H1 (cell line): ENCODE data around the gene F2RL2. TPM values are rescaled to one million over a fixed set of nuclear protein-coding genes. Genes with fewer than 3 reads are reported as not detected.

Source experiments
- CTCF ChIA-PET: fragments of 300-600 bp; sonication (Branson Sonifier 250); formaldehyde crosslinking; loops from one replicate; lab custom pipeline; 2021; ENCODE audit not compliant: partially characterized antibody; lab: Charles Lee
- POLR2A ChIA-PET: fragments of 300-600 bp; sonication (Branson Sonifier 250); formaldehyde crosslinking; loops from one replicate; lab custom pipeline; 2021; ENCODE audit warnings: inconsistent platforms; ENCODE audit not compliant: partially characterized antibody; lab: Charles Lee
- DNase-seq, 2 experiments: peaks; one replicate each; pipeline versions ENCODE4 v3.0.0 to v3.0.0-alpha.2; 2010 to 2022; ENCODE audit warnings: low spot score in 2 of 2, low read depth in 1 of 2, mixed read lengths in 1 of 2
- FAIRE-seq: peaks from 2 replicates; lab custom pipeline; 2011; peaks lifted over from hg19 to GRCh38; lab: Jason Lieb, UNC
- H2AFZ ChIP-seq: 2 replicates; pipeline ENCODE4 v1.8.1; 2012; ENCODE audit warnings: low read length, inconsistent platforms
- H2AK5ac ChIP-seq: 2 replicates; pipeline ENCODE4 v1.6.1; 2013; ENCODE audit warnings: low read depth, low read length
- H2BK120ac ChIP-seq: replicated peaks from 2 replicates; pipeline ENCODE3; 2013; ENCODE audit warnings: low read depth, low read length, inconsistent platforms
- H2BK12ac ChIP-seq: 2 replicates; pipeline ENCODE4 v1.6.1; 2013; ENCODE audit warnings: low read depth, low read length
- H2BK15ac ChIP-seq: 2 replicates; pipeline ENCODE4 v1.6.1; 2013; ENCODE audit warnings: low read length
- H2BK20ac ChIP-seq: 2 replicates; pipeline ENCODE4 v1.6.1; 2013; ENCODE audit warnings: low read length
- H2BK5ac ChIP-seq: 2 replicates; pipeline ENCODE4 v1.6.1; 2013; ENCODE audit warnings: low read depth, low read length
- H3K14ac ChIP-seq: 2 replicates; pipeline ENCODE4 v1.6.1; 2013; ENCODE audit warnings: inconsistent platforms; ENCODE audit not compliant: insufficient read length
- H3K18ac ChIP-seq: 2 replicates; pipeline ENCODE4 v1.6.1; 2013; ENCODE audit warnings: low read length; ENCODE audit errors: extremely low read depth
- H3K23ac ChIP-seq: 2 replicates; pipeline ENCODE4 v1.6.1; 2013; ENCODE audit warnings: inconsistent platforms; ENCODE audit not compliant: insufficient read length
- H3K23me2 ChIP-seq: 2 replicates; pipeline ENCODE4 v1.6.1; 2013; ENCODE audit warnings: low read depth, low read length
- H3K27ac ChIP-seq: 2 replicates; pipeline ENCODE4 v1.6.1; 2011; ENCODE audit warnings: low read depth, low read length, inconsistent platforms
- H3K27me3 ChIP-seq, 4 experiments: replicated peaks in 1 of 4; 1 replicate in 1 of 4; 2 replicates in 3 of 4; pipeline versions ENCODE4 v1.6.1 to v1.8.1; 2011 to 2013; ENCODE audit warnings: low read length in 3 of 4, mild to moderate bottlenecking in 3 of 4, inconsistent platforms in 2 of 4, mixed read lengths in 2 of 4, moderate library complexity in 1 of 4; ENCODE audit not compliant: control insufficient read depth in 3 of 4, insufficient read depth in 3 of 4; ENCODE audit errors: extremely low read depth in 1 of 4
- H3K36me3 ChIP-seq, 4 experiments: 2 replicates each; pipeline versions ENCODE4 v1.6.1 to v1.8.1; 2011 to 2013; ENCODE audit warnings: mild to moderate bottlenecking in 4 of 4, low read length in 3 of 4, moderate library complexity in 2 of 4, control low read depth in 1 of 4, inconsistent platforms in 1 of 4; ENCODE audit not compliant: insufficient read depth in 4 of 4, control insufficient read depth in 2 of 4
- H3K4ac ChIP-seq: replicated peaks from 2 replicates; pipeline ENCODE3; 2013; ENCODE audit warnings: low read length, low read depth, mixed read lengths, inconsistent platforms; ENCODE audit not compliant: insufficient read length
- H3K4me1 ChIP-seq, 4 experiments: replicated peaks in 1 of 4; 1 replicate in 1 of 4; 2 replicates in 3 of 4; pipeline versions ENCODE4 v1.6.1 to v1.8.1; 2011 to 2013; ENCODE audit warnings: low read length in 3 of 4, inconsistent platforms in 2 of 4, mixed read lengths in 1 of 4; ENCODE audit not compliant: insufficient read depth in 4 of 4, control insufficient read depth in 3 of 4
- H3K4me2 ChIP-seq, 2 experiments: 2 replicates each; pipeline versions ENCODE4 v1.6.1 to v1.8.1; 2011 to 2013; ENCODE audit warnings: low read depth in 2 of 2, low read length in 2 of 2, control low read depth in 1 of 2, inconsistent platforms in 1 of 2, mild to moderate bottlenecking in 1 of 2; ENCODE audit not compliant: insufficient read depth in 1 of 2
- H3K4me3 ChIP-seq, 4 experiments: fragments of 200-600, 300-600 bp in 1 of 4; sonication (generic), shearing (Covaris generic), sonication (Bioruptor Twin) in 1 of 4; 2 replicates each; pipeline versions ENCODE4 v1.5.1 to v1.8.1; 2011 to 2016; ENCODE audit warnings: low read length in 4 of 4, low read depth in 3 of 4, control low read depth in 2 of 4, inconsistent platforms in 2 of 4, mild to moderate bottlenecking in 2 of 4, mixed read lengths in 1 of 4, moderate library complexity in 1 of 4; ENCODE audit not compliant: insufficient read depth in 2 of 4; ENCODE audit errors: extremely low read depth in 1 of 4
- H3K56ac ChIP-seq: replicated peaks from 2 replicates; pipeline ENCODE3; 2013; ENCODE audit warnings: low read depth, mild to moderate bottlenecking, mixed read lengths, low read length, inconsistent platforms; ENCODE audit not compliant: insufficient read length
- H3K79me1 ChIP-seq: 2 replicates; pipeline ENCODE4 v1.6.1; 2013; ENCODE audit warnings: low read depth, low read length, control low read depth
- H3K79me2 ChIP-seq, 2 experiments: 2 replicates each; pipeline versions ENCODE4 v1.6.1 to v1.8.1; 2012 to 2013; ENCODE audit warnings: low read length in 2 of 2, mild to moderate bottlenecking in 2 of 2, inconsistent platforms in 1 of 2; ENCODE audit not compliant: insufficient read depth in 2 of 2, control insufficient read depth in 1 of 2
- H3K9ac ChIP-seq, 4 experiments: replicated peaks in 1 of 4; 1 replicate in 1 of 4; 2 replicates in 3 of 4; pipeline versions ENCODE4 v1.6.1 to v1.8.1; 2011 to 2013; ENCODE audit warnings: low read depth in 3 of 4, low read length in 3 of 4, control low read depth in 2 of 4, mild to moderate bottlenecking in 2 of 4, moderate library complexity in 2 of 4, inconsistent platforms in 1 of 4; ENCODE audit errors: extremely low read depth in 1 of 4
- H3K9me3 ChIP-seq, 2 experiments: 2 replicates each; pipeline versions ENCODE4 v1.6.1 to v1.8.1; 2012 to 2013; ENCODE audit warnings: mild to moderate bottlenecking in 2 of 2, moderate library complexity in 2 of 2, control low read depth in 1 of 2, inconsistent platforms in 1 of 2, low read depth in 1 of 2, low read length in 1 of 2, mixed read lengths in 1 of 2; ENCODE audit not compliant: insufficient read depth in 2 of 2
- H4K20me1 ChIP-seq, 2 experiments: replicated peaks in 1 of 2; 2 replicates each; pipeline versions ENCODE3 to v1.8.1; 2011 to 2013; ENCODE audit warnings: inconsistent platforms in 2 of 2, low read length in 2 of 2, mild to moderate bottlenecking in 1 of 2; ENCODE audit not compliant: insufficient read depth in 2 of 2, control insufficient read depth in 1 of 2
- H4K5ac ChIP-seq: 2 replicates; pipeline ENCODE4 v1.6.1; 2013; ENCODE audit warnings: low read length, low read depth, mixed read lengths, inconsistent platforms; ENCODE audit not compliant: insufficient read length
- H4K8ac ChIP-seq: 2 replicates; pipeline ENCODE4 v1.8.0; 2013; ENCODE audit warnings: mild to moderate bottlenecking, moderate library complexity, low read length, inconsistent platforms; ENCODE audit not compliant: insufficient read depth; ENCODE audit errors: extremely low read depth
- H4K91ac ChIP-seq: replicated peaks from 2 replicates; pipeline ENCODE3; 2013; ENCODE audit warnings: low read length, mixed read lengths, inconsistent platforms; ENCODE audit not compliant: insufficient read length
- ASH2L ChIP-seq: fragments of 200-600, 300-600 bp; sonication (generic); IDR thresholded peaks from one replicate; pipeline ENCODE4 v1.7.1; 2017; ENCODE audit warnings: low read length
- CEBPB ChIP-seq: IDR thresholded peaks from 2 replicates; pipeline ENCODE4 v1.6.1; 2012; ENCODE audit warnings: low read depth, low read length
- CTBP2 ChIP-seq: IDR thresholded peaks from 2 replicates; pipeline ENCODE4 v1.7.0; 2011; ENCODE audit warnings: borderline replicate concordance, mild to moderate bottlenecking, moderate library complexity, mixed read lengths, low read length; ENCODE audit not compliant: insufficient read depth, insufficient read length
- KDM4A ChIP-seq: IDR thresholded peaks from one replicate; pipeline ENCODE4 v1.7.1; 2012; ENCODE audit warnings: low read depth, mild to moderate bottlenecking, moderate library complexity, low read length, inconsistent platforms; ENCODE audit not compliant: severe bottlenecking
- NRF1 ChIP-seq: IDR thresholded peaks from 2 replicates; pipeline ENCODE4 v1.6.1; 2011; ENCODE audit warnings: mild to moderate bottlenecking, low read depth, low read length, improper control_type of control experiment
- SIN3A ChIP-seq, 2 experiments: IDR thresholded peaks in 1 of 2; conservative IDR thresholded peaks in 1 of 2; 2 replicates each; pipeline ENCODE4 v1.6.1; 2011 to 2012; ENCODE audit warnings: low read length in 2 of 2, improper control_type of control experiment in 1 of 2, low read depth in 1 of 2, mild to moderate bottlenecking in 1 of 2
- SIRT6 ChIP-seq: IDR thresholded peaks from one replicate; pipeline ENCODE4 v1.7.1; 2012; ENCODE audit warnings: low read length, inconsistent platforms
- SRF ChIP-seq: IDR thresholded peaks from 2 replicates; pipeline ENCODE4 v1.6.1; 2011; ENCODE audit warnings: mild to moderate bottlenecking, low read depth, low read length, moderate library complexity
- TAF1 ChIP-seq: IDR thresholded peaks from 2 replicates; pipeline ENCODE4 v1.6.1; 2011; ENCODE audit warnings: mild to moderate bottlenecking, low read depth, low read length
- TBP ChIP-seq: IDR thresholded peaks from 2 replicates; pipeline ENCODE4 v1.6.1; 2011; ENCODE audit warnings: low read depth, low read length, improper control_type of control experiment
- TEAD4 ChIP-seq: IDR thresholded peaks from 2 replicates; pipeline ENCODE4 v1.6.1; 2012; ENCODE audit warnings: low read depth, low read length, inconsistent platforms, mixed read lengths
- YY1 ChIP-seq: IDR thresholded peaks from 2 replicates; pipeline ENCODE4 v1.6.1; 2011; ENCODE audit warnings: low read depth, mild to moderate bottlenecking, low read length
- ZNF274 ChIP-seq: IDR thresholded peaks from 2 replicates; pipeline ENCODE4 v1.7.0; 2012; ENCODE audit warnings: low read length, borderline replicate concordance; ENCODE audit errors: extremely low read depth
- WGBS, 2 experiments: shearing (Covaris generic) in 1 of 2; methylation state at CpG; one replicate each; pipeline versions ENCODE4 v1.1.6 to v1.1.7; 2013 to 2015; ENCODE audit warnings: low lambda C conversion rate in 2 of 2, mixed read lengths in 2 of 2, inconsistent platforms in 1 of 2, low coverage in 1 of 2, missing lambda C conversion rate in 1 of 2; ENCODE audit not compliant: insufficient replicate concordance in 2 of 2, insufficient coverage in 1 of 2, insufficient read length in 1 of 2; ENCODE audit errors: extremely low coverage in 1 of 2, missing lambda C conversion rate in 1 of 2; 5-methylcytosine and 5-hydroxymethylcytosine counted together
- polyA plus RNA-seq, 7 experiments: library from polyadenylated mRNA; depleted of rRNA in 3 of 7; stranded (reverse) in 5 of 7; unstranded in 2 of 7; fragments of >200 nt in 5 of 7; fragments of 200-250 nt in 2 of 7; gene quantifications; 1 replicate in 5 of 7; 2 replicates in 1 of 7; 4 replicates in 1 of 7; pipeline versions ENCODE4 v1.2.1 to v1.2.3, GENCODE V29; 2011 to 2013; ENCODE audit warnings: missing spikeins in 2 of 7, mixed read lengths in 2 of 7
- total RNA-seq: library from RNA; stranded (reverse); fragmentation: NEBNext Ultra II Directional; extraction: Animal tissue kit (Norgen Biotek cat#: 25700); gene quantifications from 2 replicates; pipeline ENCODE4 v1.2.1, GENCODE V29; 2021

Gene F2RL2
- total and polyA plus RNA-seq, 2 of the 8 experiments (the other 6 are each of a cell fraction or from before 2014, with no cell fraction given), result 0.03 to 0.07 TPM

GRCh38 chr5:76595755-76596481 lies 27.3 kb downstream of the F2RL2 start:
- no peak overlapping the region for H2BK12ac ChIP-seq
- H4K8ac ChIP-seq, result no peak overlapping the region
- H3K79me2 ChIP-seq, result no peaks in the 10 kb centered on the region
- H4K91ac ChIP-seq, result no peak overlapping the region
- no peak overlapping the region for H3K18ac ChIP-seq
- TF ChIP-seq YY1 (no peak), TEAD4 (no peak), ZNF274 (no peak), NRF1 (no peak), SRF (no peak), CTBP2 (no peak), TAF1 (no peak), KDM4A (no peak), TBP (no peak), SIN3A (conservative IDR thresholded peaks at IDR 0.05 in 1 of 2, IDR thresholded peaks at IDR 0.05 in 1 of 2; ENCODE audit: low read depth in 1 of 2, low read length in 2 of 2) (no peak), CEBPB (no peak), ASH2L (no peak), SIRT6 (no peak)
- TF ChIP-seq, all 59 proteins: peak for 0
- POLR2A ChIA-PET, result no interaction called here
- H4K20me1 ChIP-seq, result no peaks in the 10 kb centered on the region
- no peaks in the 10 kb centered on the region for H3K27me3 ChIP-seq
- FAIRE-seq, result no peak
- H3K4me1 ChIP-seq, result no peaks in the 10 kb centered on the region
- no peak overlapping the region for H3K9ac ChIP-seq
- no peak overlapping the region for H2BK120ac ChIP-seq
- H3K14ac ChIP-seq, result no peak overlapping the region
- CTCF ChIA-PET, result interaction anchor here (0.6 kb wide), 1 partner anchor 113 kb away, joined by 3 read pairs; no protein-coding TSS in a partner anchor
- no peaks in the 10 kb centered on the region for H3K9me3 ChIP-seq
- no peak overlapping the region for H3K4ac ChIP-seq
- no peak overlapping the region for H3K23ac ChIP-seq
- no peak overlapping the region for H2AK5ac ChIP-seq
- no peak overlapping the region for H4K5ac ChIP-seq
- H3K27ac ChIP-seq, result no peak overlapping the region
- no peak overlapping the region for H3K4me3 ChIP-seq
- H3K36me3 ChIP-seq, result peaks cover 0 to 5% (median 4%) of the 10 kb centered on the region in 4 experiments; a peak in 3 of 8 replicates
- no peaks in the 10 kb centered on the region for H3K79me1 ChIP-seq
- no peaks in the 10 kb centered on the region for H3K23me2 ChIP-seq
- DNase-seq, result no peak
- H2AFZ ChIP-seq, result no peak overlapping the region
- no peak overlapping the region for H2BK20ac ChIP-seq
- H3K56ac ChIP-seq, result no peak overlapping the region
- 82% methylated on average over 3 of the region's 3 CpGs; no CpG with 5 or more reads in 1 of the 2 experiments for WGBS, 2 experiments
- H2BK5ac ChIP-seq, result no peak overlapping the region
- H3K4me2 ChIP-seq, result no peak overlapping the region
- no peak overlapping the region for H2BK15ac ChIP-seq
